ENCODE measurements around the gene PCDHB11. TPM values are rescaled to one million over a fixed set of nuclear protein-coding genes. Genes with fewer than 3 reads are reported as not detected.
"Not testable (repeated sequence)": the region's sequence is repeated elsewhere in the genome, so short reads cannot be mapped to it uniquely, and the experiment has no call there.

The PCDHB11 gene
- total and polyA plus RNA-seq, 4 donors: 2.9 to 15.3 (median 6.4) TPM

- H3K27ac ChIP-seq (ENCODE audit: low read depth in 1 of 2, low read length in 2 of 2); H3K27me3 ChIP-seq (ENCODE audit: control insufficient read depth in 1 of 2, insufficient read depth in 2 of 2, low read length in 1 of 2); ATAC-seq (ENCODE audit: low FRiP score); H3K4me3 ChIP-seq (ENCODE audit: low read length in 2 of 2); intact Hi-C loops (cut with DNase I); DNase-seq; H3K36me3 ChIP-seq (ENCODE audit: control insufficient read depth in 1 of 2, insufficient read depth in 2 of 2, low read length in 1 of 2); H3K4me1 ChIP-seq (ENCODE audit: control insufficient read depth in 1 of 2, insufficient read depth in 2 of 2, low read length in 2 of 2): not testable (repeated sequence)
- H3K9me3 ChIP-seq (ENCODE audit: control insufficient read depth, low read length): peaks cover 26% of the 10 kb centered on the region
- 16 to 29% methylated on average over 17 to 28 of the region's 38 CpGs for WGBS, 2 donors
These were observed 1.7 kb downstream of the PCDHB11 start for GRCh38 chr5:141201126-141201525.

GRCh38 chr5:141201646-141202045 lies 2.2 kb downstream of the PCDHB11 start:
- H3K27ac ChIP-seq (ENCODE audit: low read depth in 1 of 2, low read length in 2 of 2); ATAC-seq (ENCODE audit: low FRiP score); H3K4me1 ChIP-seq (ENCODE audit: control insufficient read depth in 1 of 2, insufficient read depth in 2 of 2, low read length in 2 of 2); intact Hi-C loops (cut with DNase I); H3K4me3 ChIP-seq (ENCODE audit: low read length in 2 of 2); H3K36me3 ChIP-seq (ENCODE audit: control insufficient read depth in 1 of 2, insufficient read depth in 2 of 2, low read length in 1 of 2); H3K27me3 ChIP-seq (ENCODE audit: control insufficient read depth in 1 of 2, insufficient read depth in 2 of 2, low read length in 1 of 2); DNase-seq: not testable (repeated sequence)
- H3K9me3 ChIP-seq (ENCODE audit: control insufficient read depth, low read length): peaks cover 26% of the 10 kb centered on the region
- 21 to 28% methylated on average over 25 to 32 of the region's 35 CpGs for WGBS, 2 donors

- H3K4me1 ChIP-seq (ENCODE audit: control insufficient read depth in 1 of 2, insufficient read depth in 2 of 2, low read length in 2 of 2): no peaks in the 10 kb centered on the region
- peaks cover 15% of the 10 kb centered on the region for H3K9me3 ChIP-seq (ENCODE audit: control insufficient read depth, low read length)
- 14 to 18% methylated on average over 11 of the region's 11 CpGs for whole genome bisulfite sequencing, 2 donors
- intact Hi-C loops (cut with DNase I): no loop called here
- ATAC-seq (ENCODE audit: low FRiP score) (no peak), DNase-seq (no peak)
- no peak within 1 kb of the TSS for H3K27ac ChIP-seq (ENCODE audit: low read depth in 1 of 2, low read length in 2 of 2)
- H3K27me3 ChIP-seq (ENCODE audit: control insufficient read depth in 1 of 2, insufficient read depth in 2 of 2, low read length in 1 of 2): no peaks in the 10 kb centered on the region
- H3K36me3 ChIP-seq (ENCODE audit: control insufficient read depth in 1 of 2, insufficient read depth in 2 of 2, low read length in 1 of 2): no peaks in the 10 kb centered on the region
- peak within 1 kb of the TSS in 1 of 2 donors; percentile 28 for H3K4me3 ChIP-seq (ENCODE audit: low read length in 2 of 2)
These were observed 9.1 kb downstream of the PCDHB11 start, which contains the start of gene PCDHB12 for GRCh38 chr5:141208478-141208877. TSS of gene PCDHB12 (plus strand) at chr5:141208719. CDS start at chr5:141208908, 189 bp downstream.

GRCh38 chr5:141210281-141210680 lies 10.9 kb downstream of the PCDHB11 start:
- H3K9me3 ChIP-seq (ENCODE audit: control insufficient read depth, low read length): peaks cover 16% of the 10 kb centered on the region
- H3K4me3 ChIP-seq (ENCODE audit: low read length in 2 of 2); ATAC-seq (ENCODE audit: low FRiP score); H3K36me3 ChIP-seq (ENCODE audit: control insufficient read depth in 1 of 2, insufficient read depth in 2 of 2, low read length in 1 of 2); H3K27me3 ChIP-seq (ENCODE audit: control insufficient read depth in 1 of 2, insufficient read depth in 2 of 2, low read length in 1 of 2); intact Hi-C loops (cut with DNase I); DNase-seq; H3K4me1 ChIP-seq (ENCODE audit: control insufficient read depth in 1 of 2, insufficient read depth in 2 of 2, low read length in 2 of 2); H3K27ac ChIP-seq (ENCODE audit: low read depth in 1 of 2, low read length in 2 of 2): not testable (repeated sequence)
- 24 to 33% methylated on average over 30 to 39 of the region's 39 CpGs for WGBS, 2 donors

GRCh38 chr5:141210849-141211248 lies 11.4 kb downstream of the PCDHB11 start:
- H3K27me3 ChIP-seq (ENCODE audit: control insufficient read depth in 1 of 2, insufficient read depth in 2 of 2, low read length in 1 of 2); ATAC-seq (ENCODE audit: low FRiP score); H3K4me1 ChIP-seq (ENCODE audit: control insufficient read depth in 1 of 2, insufficient read depth in 2 of 2, low read length in 2 of 2); H3K4me3 ChIP-seq (ENCODE audit: low read length in 2 of 2); intact Hi-C loops (cut with DNase I); H3K27ac ChIP-seq (ENCODE audit: low read depth in 1 of 2, low read length in 2 of 2); H3K36me3 ChIP-seq (ENCODE audit: control insufficient read depth in 1 of 2, insufficient read depth in 2 of 2, low read length in 1 of 2); DNase-seq: not testable (repeated sequence)
- 18 to 26% methylated on average over 19 to 26 of the region's 27 CpGs for WGBS, 2 donors
- peaks cover 15% of the 10 kb centered on the region for H3K9me3 ChIP-seq (ENCODE audit: control insufficient read depth, low read length)

- ATAC-seq (ENCODE audit: low FRiP score); H3K4me1 ChIP-seq (ENCODE audit: control insufficient read depth in 1 of 2, insufficient read depth in 2 of 2, low read length in 2 of 2); intact Hi-C loops (cut with DNase I); H3K27ac ChIP-seq (ENCODE audit: low read depth in 1 of 2, low read length in 2 of 2); DNase-seq; H3K36me3 ChIP-seq (ENCODE audit: control insufficient read depth in 1 of 2, insufficient read depth in 2 of 2, low read length in 1 of 2); H3K4me3 ChIP-seq (ENCODE audit: low read length in 2 of 2); H3K27me3 ChIP-seq (ENCODE audit: control insufficient read depth in 1 of 2, insufficient read depth in 2 of 2, low read length in 1 of 2): not testable (repeated sequence)
- peaks cover 20% of the 10 kb centered on the region for H3K9me3 ChIP-seq (ENCODE audit: control insufficient read depth, low read length)
- 8 to 10% methylated on average over 11 to 15 of the region's 18 CpGs for WGBS, 2 donors
These were observed 14.4 kb downstream of the PCDHB11 start, which contains the start of gene PCDHB13 for GRCh38 chr5:141213656-141214339. TSS of gene PCDHB13 (plus strand) at chr5:141213919. CDS start at chr5:141214124, 205 bp downstream.

GRCh38 chr5:141214583-141214982 lies 15.2 kb downstream of the PCDHB11 start:
- H3K36me3 ChIP-seq (ENCODE audit: control insufficient read depth in 1 of 2, insufficient read depth in 2 of 2, low read length in 1 of 2); H3K4me3 ChIP-seq (ENCODE audit: low read length in 2 of 2); H3K27me3 ChIP-seq (ENCODE audit: control insufficient read depth in 1 of 2, insufficient read depth in 2 of 2, low read length in 1 of 2); DNase-seq; intact Hi-C loops (cut with DNase I); H3K27ac ChIP-seq (ENCODE audit: low read depth in 1 of 2, low read length in 2 of 2); H3K4me1 ChIP-seq (ENCODE audit: control insufficient read depth in 1 of 2, insufficient read depth in 2 of 2, low read length in 2 of 2): not testable (repeated sequence)
- 50 to 52% methylated on average over 9 to 11 of the region's 12 CpGs for WGBS, 2 donors
- peak; percentile 7 for ATAC-seq (ENCODE audit: low FRiP score)
- H3K9me3 ChIP-seq (ENCODE audit: control insufficient read depth, low read length): peaks cover 19% of the 10 kb centered on the region

- intact Hi-C loops (cut with DNase I); H3K4me3 ChIP-seq (ENCODE audit: low read length in 2 of 2); ATAC-seq (ENCODE audit: low FRiP score); H3K4me1 ChIP-seq (ENCODE audit: control insufficient read depth in 1 of 2, insufficient read depth in 2 of 2, low read length in 2 of 2); H3K36me3 ChIP-seq (ENCODE audit: control insufficient read depth in 1 of 2, insufficient read depth in 2 of 2, low read length in 1 of 2); H3K27me3 ChIP-seq (ENCODE audit: control insufficient read depth in 1 of 2, insufficient read depth in 2 of 2, low read length in 1 of 2); DNase-seq; H3K27ac ChIP-seq (ENCODE audit: low read depth in 1 of 2, low read length in 2 of 2): not testable (repeated sequence)
- 26 to 29% methylated on average over 27 to 37 of the region's 40 CpGs for WGBS, 2 donors
- H3K9me3 ChIP-seq (ENCODE audit: control insufficient read depth, low read length): peaks cover 14% of the 10 kb centered on the region
These were observed 16.1 kb downstream of the PCDHB11 start for GRCh38 chr5:141215504-141215903.

GRCh38 chr5:141216035-141216434 lies 16.6 kb downstream of the PCDHB11 start:
- H3K27ac ChIP-seq (ENCODE audit: low read depth in 1 of 2, low read length in 2 of 2); ATAC-seq (ENCODE audit: low FRiP score); H3K36me3 ChIP-seq (ENCODE audit: control insufficient read depth in 1 of 2, insufficient read depth in 2 of 2, low read length in 1 of 2); intact Hi-C loops (cut with DNase I); DNase-seq; H3K4me3 ChIP-seq (ENCODE audit: low read length in 2 of 2); H3K4me1 ChIP-seq (ENCODE audit: control insufficient read depth in 1 of 2, insufficient read depth in 2 of 2, low read length in 2 of 2); H3K27me3 ChIP-seq (ENCODE audit: control insufficient read depth in 1 of 2, insufficient read depth in 2 of 2, low read length in 1 of 2): not testable (repeated sequence)
- WGBS, 2 donors: 27 to 30% methylated on average over 9 to 23 of the region's 26 CpGs
- peaks cover 14% of the 10 kb centered on the region for H3K9me3 ChIP-seq (ENCODE audit: control insufficient read depth, low read length)
